NT2/D1 (cell line): Measurements from ENCODE around the gene BGN.

Source experiments
- DNase-seq: peaks from one replicate; pipeline ENCODE4 v3.0.0-alpha.2; 2011; ENCODE audit warnings: low read depth, low spot score
- H3K27me3 ChIP-seq: 2 replicates; pipeline ENCODE4 v1.6.0; 2011; ENCODE audit warnings: mild to moderate bottlenecking; ENCODE audit not compliant: insufficient read length, insufficient read depth
- H3K36me3 ChIP-seq: 2 replicates; pipeline ENCODE4 v1.6.1; 2011; ENCODE audit warnings: mild to moderate bottlenecking, low read length, mixed read lengths; ENCODE audit not compliant: insufficient read depth, insufficient read length
- H3K4me1 ChIP-seq: 2 replicates; pipeline ENCODE4 v1.5.1; 2011; ENCODE audit not compliant: insufficient read depth, insufficient read length
- H3K4me3 ChIP-seq: 2 replicates; pipeline ENCODE4 v1.5.1; 2011; ENCODE audit warnings: low read depth; ENCODE audit not compliant: insufficient read length
- H3K9ac ChIP-seq: 2 replicates; pipeline ENCODE4 v1.6.0; 2011; ENCODE audit warnings: low read depth; ENCODE audit not compliant: insufficient read length
- H3K9me3 ChIP-seq: 2 replicates; pipeline ENCODE4 v1.5.1; 2011; ENCODE audit warnings: mild to moderate bottlenecking, low read length; ENCODE audit not compliant: insufficient read depth
- SUZ12 ChIP-seq: IDR thresholded peaks from 2 replicates; pipeline ENCODE4 v1.6.1; 2011; ENCODE audit not compliant: insufficient read length, insufficient read depth; ENCODE audit errors: extremely low read depth
- YY1 ChIP-seq: IDR thresholded peaks from 2 replicates; pipeline ENCODE4 v1.6.1; 2011; ENCODE audit not compliant: insufficient read length, insufficient read depth
- ZNF274 ChIP-seq: IDR thresholded peaks from 2 replicates; pipeline ENCODE4 v1.6.1; 2011; ENCODE audit warnings: mild to moderate bottlenecking, low read depth, low read length

The BGN gene

GRCh38 chrX:153456161-153456560 is 38.6 kb upstream of the BGN start:
- DNase-seq: no peak
- no peaks in the 10 kb centered on the region for H3K9me3 ChIP-seq
- no peak overlapping the region for H3K9ac ChIP-seq
- no peak overlapping the region for H3K4me3 ChIP-seq
- H3K36me3 ChIP-seq: peaks cover 12% of the 10 kb centered on the region
- H3K4me1 ChIP-seq: no peaks in the 10 kb centered on the region
- no peaks in the 10 kb centered on the region for H3K27me3 ChIP-seq
- no peak for TF ChIP-seq YY1
- TF ChIP-seq SUZ12: no peak
- TF ChIP-seq ZNF274: no peak

DNA sequence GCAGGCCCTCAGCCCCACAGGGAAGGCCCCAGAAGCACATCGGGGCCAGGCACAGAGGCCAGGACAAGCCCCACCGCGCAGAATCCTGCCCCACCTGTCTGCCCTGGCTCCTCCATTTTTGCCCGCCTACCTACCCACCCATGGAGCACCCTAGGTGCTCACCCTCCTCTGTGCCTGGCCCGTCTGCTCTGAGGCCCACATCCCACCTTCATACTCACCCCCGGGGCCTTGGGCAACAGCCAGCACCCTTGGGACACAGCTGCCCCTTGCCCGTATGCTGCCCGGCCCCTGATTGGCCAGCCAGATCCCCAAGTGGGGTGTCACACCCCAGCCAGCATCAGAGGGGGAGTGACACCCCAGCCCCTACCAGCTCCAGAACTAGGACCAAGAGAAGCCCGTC is 38.1 kb upstream of the BGN start:
- peaks cover 12% of the 10 kb centered on the region for H3K36me3 ChIP-seq
- no peak overlapping the region for H3K9ac ChIP-seq
- H3K4me1 ChIP-seq: no peaks in the 10 kb centered on the region
- no peak for TF ChIP-seq ZNF274
- no peak for TF ChIP-seq YY1
- no peak for TF ChIP-seq SUZ12
- no peaks in the 10 kb centered on the region for H3K27me3 ChIP-seq
- no peak overlapping the region for H3K4me3 ChIP-seq
- H3K9me3 ChIP-seq: no peaks in the 10 kb centered on the region
- no peak for DNase-seq

DNA sequence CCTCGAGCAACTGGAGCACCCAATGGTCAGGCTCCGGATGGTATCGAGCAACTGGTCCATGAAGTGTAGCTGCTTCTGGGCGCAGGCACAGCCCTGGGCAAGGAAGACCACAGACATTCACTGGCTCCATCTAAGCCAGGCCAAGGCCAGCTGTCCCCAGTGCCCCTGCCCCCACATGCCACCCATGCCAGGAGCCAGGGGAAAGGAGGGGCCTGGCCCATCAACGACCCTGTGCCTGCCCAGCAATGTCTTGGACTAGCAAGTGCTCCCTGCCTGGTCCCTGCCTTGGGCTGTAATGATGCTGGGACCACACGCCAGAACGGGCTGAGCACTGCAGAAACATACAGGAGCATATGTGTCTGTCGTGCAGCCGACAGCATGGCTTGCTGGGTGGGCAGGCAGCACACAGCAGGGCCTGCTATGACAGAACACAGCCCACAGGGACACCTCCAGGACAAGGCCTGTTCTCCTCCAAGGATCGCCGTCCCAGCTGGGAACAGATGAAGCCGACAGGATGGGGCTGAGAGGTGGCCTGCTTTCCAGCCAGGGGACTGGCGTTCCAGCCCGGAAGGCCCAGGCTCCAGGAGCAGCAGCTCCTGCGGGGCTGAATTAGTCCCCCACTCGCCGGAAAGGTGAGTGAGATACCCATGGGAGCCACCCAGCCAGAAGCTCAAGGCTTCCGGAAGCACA is 37.5 kb upstream of the BGN start:
- Histone ChIP-seq H3K36me3 (peaks cover 12% of the 10 kb centered on the region), H3K27me3 (no peaks in the 10 kb centered on the region), H3K4me1 (no peaks in the 10 kb centered on the region), H3K9ac (no peak overlapping the region), H3K9me3 (no peaks in the 10 kb centered on the region), H3K4me3 (no peak overlapping the region)
- TF ChIP-seq YY1 (no peak), SUZ12 (no peak), ZNF274 (no peak)
- DNase-seq: no peak

GRCh38 chrX:153457827-153458466 is 36.8 kb upstream of the BGN start:
- no peaks in the 10 kb centered on the region for H3K4me1 ChIP-seq

DNA sequence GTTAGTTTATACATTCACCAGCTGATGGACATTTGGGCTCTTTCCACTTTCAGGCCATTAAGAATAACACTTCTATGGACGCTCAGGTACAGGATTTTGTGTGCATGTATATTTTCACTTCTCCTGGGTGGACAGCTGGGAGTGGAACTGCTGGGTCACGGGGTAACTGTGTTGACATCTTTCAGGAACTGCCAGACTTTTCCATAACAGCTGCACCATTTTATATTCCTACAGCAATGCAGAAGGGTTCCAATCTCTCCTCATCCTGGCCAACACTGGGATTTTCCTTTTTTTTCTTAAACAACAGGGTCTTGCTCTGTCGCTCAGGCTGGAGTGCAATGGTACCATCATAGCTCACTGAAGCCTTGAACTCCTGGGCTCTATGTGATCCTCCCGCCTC is 36.3 kb upstream of the BGN start:
- TF ChIP-seq YY1: no peak
- TF ChIP-seq SUZ12: no peak
- no peak for TF ChIP-seq ZNF274
- Histone ChIP-seq H3K27me3 (no peaks in the 10 kb centered on the region), H3K9me3 (no peaks in the 10 kb centered on the region)

More at GRCh38 chrX:153457827-153458466, 36.8 kb upstream of the BGN start:
- DNase-seq: no peak
- no peak for TF ChIP-seq YY1
- TF ChIP-seq SUZ12: no peak
- no peak for TF ChIP-seq ZNF274
- no peak overlapping the region for H3K4me3 ChIP-seq
- H3K27me3 ChIP-seq: no peaks in the 10 kb centered on the region
- H3K9me3 ChIP-seq: no peaks in the 10 kb centered on the region
- H3K36me3 ChIP-seq: peaks cover 12% of the 10 kb centered on the region
- no peak overlapping the region for H3K9ac ChIP-seq

DNA sequence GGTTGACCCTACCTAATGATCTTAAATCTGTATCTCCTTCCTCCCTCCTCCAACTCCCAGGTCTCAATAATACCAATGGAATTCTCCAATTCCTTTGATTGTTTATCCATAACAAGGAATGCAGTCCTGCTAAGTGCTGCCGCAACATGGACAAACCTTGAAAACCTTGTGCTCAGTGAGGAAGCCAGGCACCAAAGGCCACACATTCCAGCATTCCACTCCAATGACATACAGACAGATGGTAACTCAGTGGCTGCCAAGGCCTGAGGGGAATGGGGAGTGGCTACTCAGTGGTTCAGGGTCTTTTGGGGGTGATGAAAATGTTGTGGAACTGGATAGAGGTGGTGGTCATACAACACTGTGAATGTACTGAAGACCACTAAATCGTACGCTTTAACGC is 34.8 kb upstream of the BGN start:
- Histone ChIP-seq H3K9ac (no peak overlapping the region), H3K9me3 (no peaks in the 10 kb centered on the region), H3K27me3 (no peaks in the 10 kb centered on the region), H3K4me1 (no peaks in the 10 kb centered on the region), H3K36me3 (peaks cover 18% of the 10 kb centered on the region), H3K4me3 (no peak overlapping the region)
- TF ChIP-seq YY1 (no peak), SUZ12 (no peak), ZNF274 (no peak)
- no peak for DNase-seq

More for the DNA sequence above, 36.3 kb upstream of the BGN start:
- Histone ChIP-seq H3K36me3 (peaks cover 12% of the 10 kb centered on the region), H3K4me3 (no peak overlapping the region), H3K9ac (no peak overlapping the region), H3K4me1 (no peaks in the 10 kb centered on the region)
- no peak for DNase-seq

- Histone ChIP-seq H3K9me3 (no peaks in the 10 kb centered on the region), H3K36me3 (peaks cover 18% of the 10 kb centered on the region), H3K4me3 (no peak overlapping the region), H3K27me3 (no peaks in the 10 kb centered on the region), H3K9ac (no peak overlapping the region), H3K4me1 (no peaks in the 10 kb centered on the region)
- TF ChIP-seq YY1 (no peak), SUZ12 (no peak), ZNF274 (no peak)
- no peak for DNase-seq
Measured at GRCh38 chrX:153460826-153461225, 34.0 kb upstream of the BGN start.
